ENCODE data around the gene HEATR5B.

The HEATR5B gene

DNA sequence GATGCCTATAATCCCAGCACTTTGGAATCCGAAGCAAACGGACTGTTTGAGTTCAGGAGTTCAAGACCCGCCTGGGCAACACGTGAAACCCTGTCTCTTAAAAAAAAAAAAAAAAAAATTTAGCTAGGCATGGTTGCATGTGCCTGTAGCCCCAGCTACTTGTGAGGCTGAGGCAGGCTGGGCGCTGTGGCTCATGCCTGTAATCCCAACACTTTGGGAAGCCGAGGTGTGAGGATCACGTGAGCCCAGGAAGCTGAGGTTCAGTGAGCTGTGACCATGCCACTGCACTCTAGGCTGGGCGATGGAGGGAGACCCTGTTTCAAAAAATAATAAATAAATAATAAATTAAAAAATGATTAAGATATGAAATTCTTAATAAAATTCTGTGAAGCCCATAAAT lies 108.9 kb downstream of the HEATR5B start:
- Histone ChIP-seq H3K9me3 (ENCODE audit: low read length) (no peaks in the 10 kb centered on the region), H3K4me2 (ENCODE audit: low read length) (no peak overlapping the region), H3K9ac (ENCODE audit: low read length) (no peak overlapping the region), H3K36me3 (ENCODE audit: insufficient read depth, low read length) (no peaks in the 10 kb centered on the region), H3K4me1 (ENCODE audit: insufficient read depth, low read length, severe bottlenecking) (no peaks in the 10 kb centered on the region), H3K4me3 (ENCODE audit: low read depth, low read length, poor library complexity, severe bottlenecking) (no peak overlapping the region), H3K27me3 (ENCODE audit: insufficient read depth, low read length) (no peaks in the 10 kb centered on the region), H3K9me2 (ENCODE audit: low read depth, low read length) (no peaks in the 10 kb centered on the region), H3F3A (ENCODE audit: insufficient read depth, low read length) (no peaks in the 10 kb centered on the region; the same call in 1 of the 2 replicates), H3K27ac (ENCODE audit: low read depth, low read length, poor library complexity, severe bottlenecking) (no peak overlapping the region), H3K79me2 (ENCODE audit: insufficient read depth, low read length) (no peaks in the 10 kb centered on the region), H4K20me1 (ENCODE audit: insufficient read depth, low read length) (no peaks in the 10 kb centered on the region), H2AFZ (ENCODE audit: low read length) (no peak overlapping the region)
- TF ChIP-seq, protein P1, sequence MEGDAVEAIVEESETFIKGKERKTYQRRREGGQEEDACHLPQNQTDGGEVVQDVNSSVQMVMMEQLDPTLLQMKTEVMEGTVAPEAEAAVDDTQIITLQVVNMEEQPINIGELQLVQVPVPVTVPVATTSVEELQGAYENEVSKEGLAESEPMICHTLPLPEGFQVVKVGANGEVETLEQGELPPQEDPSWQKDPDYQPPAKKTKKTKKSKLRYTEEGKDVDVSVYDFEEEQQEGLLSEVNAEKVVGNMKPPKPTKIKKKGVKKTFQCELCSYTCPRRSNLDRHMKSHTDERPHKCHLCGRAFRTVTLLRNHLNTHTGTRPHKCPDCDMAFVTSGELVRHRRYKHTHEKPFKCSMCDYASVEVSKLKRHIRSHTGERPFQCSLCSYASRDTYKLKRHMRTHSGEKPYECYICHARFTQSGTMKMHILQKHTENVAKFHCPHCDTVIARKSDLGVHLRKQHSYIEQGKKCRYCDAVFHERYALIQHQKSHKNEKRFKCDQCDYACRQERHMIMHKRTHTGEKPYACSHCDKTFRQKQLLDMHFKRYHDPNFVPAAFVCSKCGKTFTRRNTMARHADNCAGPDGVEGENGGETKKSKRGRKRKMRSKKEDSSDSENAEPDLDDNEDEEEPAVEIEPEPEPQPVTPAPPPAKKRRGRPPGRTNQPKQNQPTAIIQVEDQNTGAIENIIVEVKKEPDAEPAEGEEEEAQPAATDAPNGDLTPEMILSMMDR (IDR thresholded peaks at IDR 0.05; ENCODE audit: low read length) = no peak
- TF ChIP-seq EZH2 (IDR thresholded peaks at IDR 0.05; ENCODE audit: borderline replicate concordance, low read length) = no peak

DNA sequence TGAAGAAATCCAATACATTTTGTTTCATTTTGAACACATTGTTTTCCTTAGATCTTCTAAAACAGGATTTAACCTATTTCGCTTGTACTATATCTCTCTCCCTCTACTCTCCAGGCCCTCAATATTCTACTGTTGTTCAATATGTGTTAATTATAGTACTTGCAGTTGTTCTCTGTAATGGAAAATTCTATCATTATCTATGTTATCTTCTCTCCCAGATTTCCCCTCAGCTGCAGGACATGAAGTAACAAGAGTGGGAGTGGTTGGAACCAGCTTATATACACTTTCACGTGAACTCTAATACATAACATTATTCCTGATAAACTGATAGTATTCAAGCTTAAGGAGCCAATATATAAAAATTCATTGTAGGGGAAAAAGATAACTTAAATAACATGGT lies 110.9 kb downstream of the HEATR5B start:
- Histone ChIP-seq H2AFZ (ENCODE audit: low read length) (no peak overlapping the region), H3K9me2 (ENCODE audit: low read depth, low read length) (no peaks in the 10 kb centered on the region), H3F3A (ENCODE audit: insufficient read depth, low read length) (no peaks in the 10 kb centered on the region; the same call in 1 of the 2 replicates), H3K27ac (ENCODE audit: low read depth, low read length, poor library complexity, severe bottlenecking) (no peak overlapping the region), H4K20me1 (ENCODE audit: insufficient read depth, low read length) (no peaks in the 10 kb centered on the region), H3K79me2 (ENCODE audit: insufficient read depth, low read length) (no peaks in the 10 kb centered on the region), H3K9ac (ENCODE audit: low read length) (no peak overlapping the region), H3K4me2 (ENCODE audit: low read length) (no peak overlapping the region), H3K36me3 (ENCODE audit: insufficient read depth, low read length) (no peaks in the 10 kb centered on the region), H3K9me3 (ENCODE audit: low read length) (no peaks in the 10 kb centered on the region), H3K4me1 (ENCODE audit: insufficient read depth, low read length, severe bottlenecking) (peaks cover 6% of the 10 kb centered on the region), H3K4me3 (ENCODE audit: low read depth, low read length, poor library complexity, severe bottlenecking) (no peak overlapping the region), H3K27me3 (ENCODE audit: insufficient read depth, low read length) (no peaks in the 10 kb centered on the region)
- TF ChIP-seq, protein P1 (IDR thresholded peaks at IDR 0.05; ENCODE audit: low read length) = no peak
- TF ChIP-seq EZH2 (IDR thresholded peaks at IDR 0.05; ENCODE audit: borderline replicate concordance, low read length) = no peak

GRCh38 chr2:36971990-36972389 lies 112.2 kb downstream of the HEATR5B start:
- Histone ChIP-seq H3K27me3 (ENCODE audit: insufficient read depth, low read length) (no peaks in the 10 kb centered on the region), H3K4me2 (ENCODE audit: low read length) (no peak overlapping the region), H3K4me1 (ENCODE audit: insufficient read depth, low read length, severe bottlenecking) (peaks cover 19% of the 10 kb centered on the region), H3K9ac (ENCODE audit: low read length) (no peak overlapping the region), H3K79me2 (ENCODE audit: insufficient read depth, low read length) (no peaks in the 10 kb centered on the region), H3K9me2 (ENCODE audit: low read depth, low read length) (no peaks in the 10 kb centered on the region), H4K20me1 (ENCODE audit: insufficient read depth, low read length) (no peaks in the 10 kb centered on the region), H3K36me3 (ENCODE audit: insufficient read depth, low read length) (no peaks in the 10 kb centered on the region), H2AFZ (ENCODE audit: low read length) (no peak overlapping the region), H3K9me3 (ENCODE audit: low read length) (no peaks in the 10 kb centered on the region), H3K4me3 (ENCODE audit: low read depth, low read length, poor library complexity, severe bottlenecking) (no peak overlapping the region), H3K27ac (ENCODE audit: low read depth, low read length, poor library complexity, severe bottlenecking) (no peak overlapping the region), H3F3A (ENCODE audit: insufficient read depth, low read length) (no peaks in the 10 kb centered on the region; the same call in 1 of the 2 replicates)
- no peak for TF ChIP-seq EZH2 (IDR thresholded peaks at IDR 0.05; ENCODE audit: borderline replicate concordance, low read length)
- TF ChIP-seq, protein P1 (IDR thresholded peaks at IDR 0.05; ENCODE audit: low read length) = no peak
